Hepatocyte (in vitro differentiated cells): ENCODE measurements around the gene ATP6V1G3. TPM values are rescaled to one million over a fixed set of nuclear protein-coding genes. Genes with fewer than 3 reads are reported as not detected.

Experiments
- DNase-seq: peaks from one replicate; pipeline ENCODE4 v3.0.0-alpha.2; 2016; ENCODE audit warnings: low spot score
- H2AFZ ChIP-seq: fragments of 200-600 bp; sonication (generic); 2 replicates; pipeline ENCODE4 v1.6.0; 2016; ENCODE audit warnings: antibody characterized with exemption, mild to moderate bottlenecking
- H3K27ac ChIP-seq: fragments of 200-600 bp; sonication (generic); 2 replicates; pipeline ENCODE4 v1.5.1; 2016; ENCODE audit warnings: mild to moderate bottlenecking
- H3K27me3 ChIP-seq: fragments of 200-600 bp; sonication (generic); 2 replicates; pipeline ENCODE4 v1.6.1; 2016
- H3K36me3 ChIP-seq: fragments of 200-600 bp; sonication (generic); replicated peaks from 2 replicates; pipeline ENCODE4 v1.5.1; 2016; ENCODE audit warnings: low read depth; ENCODE audit not compliant: insufficient read depth
- H3K4me1 ChIP-seq: fragments of 200-600 bp; sonication (generic); 2 replicates; pipeline ENCODE4 v1.5.1; 2016; ENCODE audit warnings: mild to moderate bottlenecking, moderate library complexity; ENCODE audit not compliant: insufficient read depth
- H3K4me2 ChIP-seq: fragments of 200-600 bp; sonication (generic); 2 replicates; pipeline ENCODE4 v1.6.0; 2016
- H3K4me3 ChIP-seq: fragments of 200-600 bp; sonication (generic); 2 replicates; pipeline ENCODE4 v1.5.1; 2016; ENCODE audit warnings: mild to moderate bottlenecking
- H3K79me2 ChIP-seq: fragments of 200-600 bp; sonication (generic); 2 replicates; pipeline ENCODE4 v1.6.0; 2017; ENCODE audit warnings: mild to moderate bottlenecking
- H3K9me2 ChIP-seq: fragments of 200-600 bp; sonication (generic); replicated peaks from 2 replicates; pipeline ENCODE4 v1.6.0; 2017; ENCODE audit warnings: mild to moderate bottlenecking; ENCODE audit not compliant: insufficient read depth
- H3K9me3 ChIP-seq: fragments of 200-600 bp; sonication (generic); 2 replicates; pipeline ENCODE4 v1.5.1; 2016; ENCODE audit warnings: low read depth, mild to moderate bottlenecking
- H4K20me1 ChIP-seq: fragments of 200-600 bp; sonication (generic); 2 replicates; pipeline ENCODE4 v1.6.0; 2016; ENCODE audit warnings: mild to moderate bottlenecking; ENCODE audit not compliant: insufficient read depth, poor library complexity, severe bottlenecking
- CTCF ChIP-seq: fragments of 200-600 bp; sonication (generic); IDR thresholded peaks from 2 replicates; pipeline ENCODE4 v1.5.1; 2016; ENCODE audit warnings: antibody characterized with exemption, mild to moderate bottlenecking; ENCODE audit not compliant: poor library complexity
- EZH2 ChIP-seq: fragments of 200-600 bp; sonication (generic); IDR thresholded peaks from 2 replicates; pipeline ENCODE4 v1.6.1; 2016; ENCODE audit warnings: antibody characterized with exemption, mild to moderate bottlenecking, borderline replicate concordance
- EZH2phosphoT487 ChIP-seq: fragments of 200-600 bp; sonication (generic); IDR thresholded peaks from one replicate; pipeline ENCODE4 v1.6.1; 2018; ENCODE audit warnings: antibody characterized with exemption, mild to moderate bottlenecking, low read depth, moderate library complexity; ENCODE audit not compliant: unreplicated experiment, severe bottlenecking
- WGBS: methylation state at CpG from one replicate; pipeline ENCODE4 v1.1.6; 2016; ENCODE audit warnings: low lambda C conversion rate; ENCODE audit errors: missing lambda C conversion rate; 5-methylcytosine and 5-hydroxymethylcytosine counted together
- polyA plus RNA-seq: library from polyadenylated mRNA; unstranded; fragments of >200 nt; fragmentation: Nextera tagmentation; extraction: Ambion mirVana; gene quantifications from 2 replicates; pipeline ENCODE4 v1.2.1, GENCODE V29; 2016
- total RNA-seq: library from RNA; depleted of rRNA; stranded (reverse); fragments of >200 nt; gene quantifications from 2 replicates; pipeline ENCODE4 v1.2.3, GENCODE V29; 2014

ATP6V1G3 gene
- total and polyA plus RNA-seq, 2 experiments from 2014 or later, result not detected

GRCh38 chr1:198534548-198535418, 5.7 kb downstream of the ATP6V1G3 start:
- Histone ChIP-seq H3K27me3 (no peaks in the 10 kb centered on the region), H3K4me3 (no peak overlapping the region), H3K9me3 (no peaks in the 10 kb centered on the region), H3K4me1 (no peaks in the 10 kb centered on the region), H3K4me2 (no peak overlapping the region), H4K20me1 (no peaks in the 10 kb centered on the region), H3K79me2 (no peaks in the 10 kb centered on the region), H3K27ac (no peak overlapping the region), H3K9me2 (no peaks in the 10 kb centered on the region), H3K36me3 (no peaks in the 10 kb centered on the region), H2AFZ (no peak overlapping the region)
- WGBS, result 52% methylated on average over 1 of the region's 1 CpG
- DNase-seq, result no peak
- TF ChIP-seq EZH2, result no peak
- no peak for TF ChIP-seq CTCF
- TF ChIP-seq EZH2phosphoT487, result no peak

GRCh38 chr1:198531891-198532290, 8.6 kb downstream of the ATP6V1G3 start:
- TF ChIP-seq EZH2phosphoT487 (no peak), CTCF (no peak), EZH2 (no peak)
- Histone ChIP-seq H4K20me1 (no peaks in the 10 kb centered on the region), H3K4me1 (peaks cover 4% of the 10 kb centered on the region), H3K9me2 (no peaks in the 10 kb centered on the region), H3K4me2 (no peak overlapping the region), H3K79me2 (no peaks in the 10 kb centered on the region), H2AFZ (no peak overlapping the region), H3K4me3 (no peak overlapping the region), H3K27ac (no peak overlapping the region), H3K9me3 (no peaks in the 10 kb centered on the region), H3K27me3 (no peaks in the 10 kb centered on the region), H3K36me3 (no peaks in the 10 kb centered on the region)
- no peak for DNase-seq
- 91% methylated on average over 3 of the region's 3 CpGs for WGBS

GRCh38 chr1:198530953-198531352, 9.5 kb downstream of the ATP6V1G3 start:
- Histone ChIP-seq H3K4me3 (no peak overlapping the region), H2AFZ (no peak overlapping the region), H3K9me3 (no peaks in the 10 kb centered on the region), H3K9me2 (no peaks in the 10 kb centered on the region), H3K36me3 (no peaks in the 10 kb centered on the region), H3K27ac (no peak overlapping the region), H3K4me1 (peaks cover 4% of the 10 kb centered on the region), H3K79me2 (no peaks in the 10 kb centered on the region), H3K27me3 (no peaks in the 10 kb centered on the region), H4K20me1 (no peaks in the 10 kb centered on the region), H3K4me2 (no peak overlapping the region)
- DNase-seq, result no peak
- TF ChIP-seq EZH2phosphoT487 (no peak), CTCF (no peak), EZH2 (no peak)
- WGBS, result 68% methylated on average over 3 of the region's 3 CpGs
